SJSA1 (cell line): Measurements from ENCODE around the gene WDTC1. TPM values are rescaled to one million over a fixed set of nuclear protein-coding genes. Genes with fewer than 3 reads are reported as not detected.

Source experiments
- DNase-seq, 2 experiments: peaks; one replicate each; pipeline ENCODE4 v3.0.0-alpha.2; 2015 to 2020; ENCODE audit warnings: low spot score in 2 of 2, low read depth in 1 of 2
- H3K27ac ChIP-seq: fragments of 250-450 bp; sonication (Bioruptor Pico); 2 replicates; pipeline ENCODE4 v1.5.1; 2020; ENCODE audit warnings: mild to moderate bottlenecking, moderate library complexity
- H3K27me3 ChIP-seq: fragments of 250-450 bp; sonication (Bioruptor Pico); replicated peaks from 2 replicates; pipeline ENCODE4 v1.5.1; 2020; ENCODE audit warnings: mild to moderate bottlenecking, moderate library complexity
- H3K36me3 ChIP-seq: fragments of 250-450 bp; sonication (Bioruptor Pico); 2 replicates; pipeline ENCODE4 v1.5.1; 2020; ENCODE audit warnings: mild to moderate bottlenecking
- H3K4me1 ChIP-seq: fragments of 250-450 bp; sonication (Bioruptor Pico); replicated peaks from 2 replicates; pipeline ENCODE4 v1.6.1; 2021; ENCODE audit warnings: mild to moderate bottlenecking
- H3K4me3 ChIP-seq: fragments of 250-450 bp; sonication (Bioruptor Pico); 2 replicates; pipeline ENCODE4 v1.5.1; 2020; ENCODE audit warnings: mild to moderate bottlenecking
- H3K9me3 ChIP-seq: fragments of 250-450 bp; sonication (Bioruptor Pico); replicated peaks from 2 replicates; pipeline ENCODE4 v1.5.1; 2020; ENCODE audit warnings: mild to moderate bottlenecking
- total RNA-seq: library from RNA; depleted of rRNA; stranded (reverse); fragments of >200 nt; shearing (Covaris generic); gene quantifications from 2 replicates; pipeline ENCODE4 v1.2.3, GENCODE V29; 2014

Gene WDTC1
- total RNA-seq, 1 experiment from 2014 or later = 11.9 TPM

- Histone ChIP-seq H3K4me3 (peak within 1 kb of the TSS; percentile 68), H3K27me3 (no peaks in the 10 kb centered on the region), H3K4me1 (peaks cover 13% of the 10 kb centered on the region), H3K36me3 (peaks cover 29% of the 10 kb centered on the region), H3K27ac (peak within 1 kb of the TSS; percentile 71), H3K9me3 (no peaks in the 10 kb centered on the region)
- DNase-seq = peak; percentile 95 to 97
These were observed 87.6 kb downstream of the WDTC1 start, which contains the start of gene TMEM222 for GRCh38 chr1:27321813-27322568. Gene TMEM222, plus strand, starts transcription at chr1:27322163. Its CDS starts 35 bp downstream, at chr1:27322198.

- no peak for DNase-seq
- Histone ChIP-seq H3K27me3 (no peaks in the 10 kb centered on the region), H3K4me3 (peak overlapping the region; percentile 68), H3K36me3 (peaks cover 35% of the 10 kb centered on the region), H3K4me1 (peaks cover 13% of the 10 kb centered on the region), H3K27ac (peak overlapping the region; percentile 71), H3K9me3 (no peaks in the 10 kb centered on the region)
These were observed 88.3 kb downstream of the WDTC1 start for GRCh38 chr1:27322569-27323240.

GRCh38 chr1:27325286-27325685, 90.9 kb downstream of the WDTC1 start:
- H3K27me3 ChIP-seq = no peaks in the 10 kb centered on the region
- H3K27ac ChIP-seq = no peak overlapping the region
- no peak for DNase-seq
- H3K4me3 ChIP-seq = no peak overlapping the region
- peaks cover 57% of the 10 kb centered on the region for H3K36me3 ChIP-seq
- H3K9me3 ChIP-seq = no peaks in the 10 kb centered on the region
- H3K4me1 ChIP-seq = peaks cover 13% of the 10 kb centered on the region

- peaks cover 78% of the 10 kb centered on the region for H3K36me3 ChIP-seq
- no peak overlapping the region for H3K27ac ChIP-seq
- H3K9me3 ChIP-seq = no peaks in the 10 kb centered on the region
- DNase-seq = no peak
- H3K4me3 ChIP-seq = no peak overlapping the region
- H3K27me3 ChIP-seq = no peaks in the 10 kb centered on the region
- peaks cover 8% of the 10 kb centered on the region for H3K4me1 ChIP-seq
These were observed 93.5 kb downstream of the WDTC1 start for GRCh38 chr1:27327964-27328363.

GRCh38 chr1:27330786-27331185, 96.4 kb downstream of the WDTC1 start:
- DNase-seq = peak in 1 of 2 experiments; percentile 32
- Histone ChIP-seq H3K4me3 (no peak overlapping the region), H3K4me1 (no peaks in the 10 kb centered on the region), H3K27me3 (no peaks in the 10 kb centered on the region), H3K9me3 (no peaks in the 10 kb centered on the region), H3K27ac (no peak overlapping the region), H3K36me3 (peaks cover 92% of the 10 kb centered on the region)

- no peaks in the 10 kb centered on the region for H3K9me3 ChIP-seq
- H3K4me1 ChIP-seq = no peaks in the 10 kb centered on the region
- H3K27ac ChIP-seq = no peak overlapping the region
- DNase-seq = peak in 1 of 2 experiments; percentile 40
- H3K36me3 ChIP-seq = peaks cover 90% of the 10 kb centered on the region
- no peaks in the 10 kb centered on the region for H3K27me3 ChIP-seq
- no peak overlapping the region for H3K4me3 ChIP-seq
These were observed 97.0 kb downstream of the WDTC1 start for GRCh38 chr1:27331426-27331825.

- H3K4me1 ChIP-seq = no peaks in the 10 kb centered on the region
- DNase-seq = peak in 1 of 2 experiments; percentile 34
- no peaks in the 10 kb centered on the region for H3K9me3 ChIP-seq
- no peaks in the 10 kb centered on the region for H3K27me3 ChIP-seq
- H3K4me3 ChIP-seq = no peak overlapping the region
- no peak overlapping the region for H3K27ac ChIP-seq
- H3K36me3 ChIP-seq = peaks cover 85% of the 10 kb centered on the region
These were observed 97.5 kb downstream of the WDTC1 start for GRCh38 chr1:27331922-27332321.

GRCh38 chr1:27332536-27333281, 98.3 kb downstream of the WDTC1 start:
- no peaks in the 10 kb centered on the region for H3K4me1 ChIP-seq
- H3K36me3 ChIP-seq = peaks cover 79% of the 10 kb centered on the region
- no peaks in the 10 kb centered on the region for H3K9me3 ChIP-seq
- no peak overlapping the region for H3K27ac ChIP-seq
- H3K27me3 ChIP-seq = no peaks in the 10 kb centered on the region
- H3K4me3 ChIP-seq = no peak overlapping the region
- peak in 1 of 2 experiments; percentile 55 for DNase-seq

- Histone ChIP-seq H3K36me3 (peaks cover 74% of the 10 kb centered on the region), H3K4me1 (no peaks in the 10 kb centered on the region), H3K9me3 (no peaks in the 10 kb centered on the region), H3K27ac (no peak overlapping the region), H3K4me3 (no peak overlapping the region), H3K27me3 (no peaks in the 10 kb centered on the region)
- peak in 1 of 2 experiments; percentile 41 for DNase-seq
These were observed 99.4 kb downstream of the WDTC1 start for GRCh38 chr1:27333717-27334279.

GRCh38 chr1:27335506-27336422, 101.3 kb downstream of the WDTC1 start:
- Histone ChIP-seq H3K36me3 (peaks cover 61% of the 10 kb centered on the region), H3K27me3 (no peaks in the 10 kb centered on the region)
- DNase-seq = peak in 1 of 2 experiments; percentile 40

GRCh38 chr1:27336756-27337155, 102.3 kb downstream of the WDTC1 start:
- H3K4me3 ChIP-seq = no peak overlapping the region
- no peaks in the 10 kb centered on the region for H3K9me3 ChIP-seq
- DNase-seq = no peak
- peaks cover 52% of the 10 kb centered on the region for H3K36me3 ChIP-seq
- no peaks in the 10 kb centered on the region for H3K27me3 ChIP-seq
- peaks cover 13% of the 10 kb centered on the region for H3K4me1 ChIP-seq
- H3K27ac ChIP-seq = no peak overlapping the region

More at GRCh38 chr1:27335506-27336422, 101.3 kb downstream of the WDTC1 start:
- H3K27ac ChIP-seq = no peak overlapping the region
- no peaks in the 10 kb centered on the region for H3K9me3 ChIP-seq
- no peak overlapping the region for H3K4me3 ChIP-seq
- peaks cover 3% of the 10 kb centered on the region for H3K4me1 ChIP-seq

- DNase-seq = no peak
- Histone ChIP-seq H3K36me3 (peaks cover 33% of the 10 kb centered on the region), H3K27me3 (no peaks in the 10 kb centered on the region), H3K9me3 (no peaks in the 10 kb centered on the region), H3K4me3 (no peak overlapping the region), H3K27ac (no peak overlapping the region), H3K4me1 (peaks cover 19% of the 10 kb centered on the region)
These were observed 104.3 kb downstream of the WDTC1 start for GRCh38 chr1:27338751-27339150.

- Histone ChIP-seq H3K27me3 (no peaks in the 10 kb centered on the region), H3K36me3 (peaks cover 28% of the 10 kb centered on the region), H3K9me3 (no peaks in the 10 kb centered on the region), H3K27ac (no peak overlapping the region), H3K4me3 (no peak overlapping the region), H3K4me1 (peaks cover 19% of the 10 kb centered on the region)
- no peak for DNase-seq
These were observed 104.8 kb downstream of the WDTC1 start for GRCh38 chr1:27339213-27339612.
